ENCODE measurements around the gene CBX3.

The CBX3 gene

GRCh38 chr7:26201247-26202018 is at the start of gene CBX3:
Gene CBX3 (plus strand): TSS chr7:26201745. CDS start chr7:26202999, 1,254 bp downstream.
- TF ChIP-seq GATA2 (IDR thresholded peaks at IDR 0.05; ENCODE audit: low read depth, low read length): no peak
- no peak for TF ChIP-seq GATA3 (IDR thresholded peaks at IDR 0.05; ENCODE audit: low read depth, low read length)

GRCh38 chr7:26151953-26152781 is 49.4 kb upstream of the CBX3 start, which contains the start of gene NFE2L3:
Gene NFE2L3 (plus strand): TSS chr7:26152198. CDS start chr7:26152499, 301 bp downstream.
- TF ChIP-seq GATA3 (IDR thresholded peaks at IDR 0.05; ENCODE audit: low read depth, low read length): no peak
- peak; percentile 23; the same call in 1 of the 2 replicates for TF ChIP-seq GATA2 (IDR thresholded peaks at IDR 0.05; ENCODE audit: low read depth, low read length)

GRCh38 chr7:26153241-26153822 is 48.2 kb upstream of the CBX3 start:
- TF ChIP-seq GATA3 (IDR thresholded peaks at IDR 0.05; ENCODE audit: low read depth, low read length) (no peak), GATA2 (IDR thresholded peaks at IDR 0.05; ENCODE audit: low read depth, low read length) (no peak)

- no peak for TF ChIP-seq GATA2 (IDR thresholded peaks at IDR 0.05; ENCODE audit: low read depth, low read length)
- TF ChIP-seq GATA3 (IDR thresholded peaks at IDR 0.05; ENCODE audit: low read depth, low read length): no peak
Measured at GRCh38 chr7:26153823-26154783, 47.4 kb upstream of the CBX3 start.

- TF ChIP-seq GATA3 (IDR thresholded peaks at IDR 0.05; ENCODE audit: low read depth, low read length) (no peak), GATA2 (IDR thresholded peaks at IDR 0.05; ENCODE audit: low read depth, low read length) (no peak)
Measured at GRCh38 chr7:26155531-26156375, 45.8 kb upstream of the CBX3 start.

- no peak for TF ChIP-seq GATA3 (IDR thresholded peaks at IDR 0.05; ENCODE audit: low read depth, low read length)
- TF ChIP-seq GATA2 (IDR thresholded peaks at IDR 0.05; ENCODE audit: low read depth, low read length): no peak
Measured at GRCh38 chr7:26156451-26157420, 44.8 kb upstream of the CBX3 start.

GRCh38 chr7:26157520-26158105 is 43.9 kb upstream of the CBX3 start:
- TF ChIP-seq GATA3 (IDR thresholded peaks at IDR 0.05; ENCODE audit: low read depth, low read length): no peak

- TF ChIP-seq GATA3 (IDR thresholded peaks at IDR 0.05; ENCODE audit: low read depth, low read length) (no peak), GATA2 (IDR thresholded peaks at IDR 0.05; ENCODE audit: low read depth, low read length) (no peak)
Measured at GRCh38 chr7:26159243-26159642, 42.3 kb upstream of the CBX3 start.

- TF ChIP-seq GATA3 (IDR thresholded peaks at IDR 0.05; ENCODE audit: low read depth, low read length) (no peak), GATA2 (IDR thresholded peaks at IDR 0.05; ENCODE audit: low read depth, low read length) (no peak)
Measured at GRCh38 chr7:26160896-26161295, 40.6 kb upstream of the CBX3 start.

- no peak for TF ChIP-seq GATA3 (IDR thresholded peaks at IDR 0.05; ENCODE audit: low read depth, low read length)
- TF ChIP-seq GATA2 (IDR thresholded peaks at IDR 0.05; ENCODE audit: low read depth, low read length): no peak
Measured at GRCh38 chr7:26162431-26162830, 39.1 kb upstream of the CBX3 start.

All from SH-SY5Y (cell line).